GM19193 (cell line): ENCODE results near the gene DDX10.

Experiments
- POLR2A ChIP-seq: IDR thresholded peaks from 4 replicates; pipeline ENCODE4 v1.6.1; 2011; ENCODE audit not compliant: insufficient read depth, insufficient read length; ENCODE audit errors: extremely low read depth

Gene DDX10

GRCh38 chr11:108645970-108646369 is 18.9 kb upstream of the DDX10 start:
- TF ChIP-seq POLR2A, result no peak

- TF ChIP-seq POLR2A, result no peak
These were observed 17.5 kb upstream of the DDX10 start for GRCh38 chr11:108647387-108647700.

GRCh38 chr11:108647701-108648527 is 17.0 kb upstream of the DDX10 start:
- TF ChIP-seq POLR2A, result no peak

- TF ChIP-seq POLR2A, result no peak
These were observed 16.4 kb upstream of the DDX10 start for GRCh38 chr11:108648528-108648885.

- TF ChIP-seq POLR2A, result no peak
These were observed 9.8 kb upstream of the DDX10 start for GRCh38 chr11:108654994-108655631.

GRCh38 chr11:108662700-108663099 is 2.2 kb upstream of the DDX10 start:
- no peak for TF ChIP-seq POLR2A

GRCh38 chr11:108663154-108663877 is 1.6 kb upstream of the DDX10 start:
- no peak for TF ChIP-seq POLR2A

GRCh38 chr11:108666373-108666772 is 1.5 kb downstream of the DDX10 start:
- no peak for TF ChIP-seq POLR2A

- no peak for TF ChIP-seq POLR2A
These were observed 4.4 kb downstream of the DDX10 start for GRCh38 chr11:108669286-108669685.

GRCh38 chr11:108669711-108670110 is 4.8 kb downstream of the DDX10 start:
- no peak for TF ChIP-seq POLR2A

- TF ChIP-seq POLR2A, result no peak
These were observed 5.6 kb downstream of the DDX10 start for GRCh38 chr11:108670451-108670850.

- TF ChIP-seq POLR2A, result no peak
These were observed 7.2 kb downstream of the DDX10 start for GRCh38 chr11:108672113-108672512.

- TF ChIP-seq POLR2A, result no peak
These were observed 7.9 kb downstream of the DDX10 start for GRCh38 chr11:108672786-108673185.

GRCh38 chr11:108679045-108679444 is 14.2 kb downstream of the DDX10 start:
- no peak for TF ChIP-seq POLR2A

GRCh38 chr11:108680271-108680670 is 15.4 kb downstream of the DDX10 start:
- no peak for TF ChIP-seq POLR2A
